Keratinocyte (primary cell): ENCODE data around the gene TREH. TPM values are rescaled to one million over a fixed set of nuclear protein-coding genes. Genes with fewer than 3 reads are reported as not detected.

Source experiments
- DNase-seq: peaks from one replicate; pipeline ENCODE4 v3.0.0-alpha.2; 2011; ENCODE audit warnings: low read depth, missing footprints, low spot score
- FAIRE-seq: peaks from 2 replicates; lab custom pipeline; 2011; peaks lifted over from hg19 to GRCh38; lab: Jason Lieb, UNC
- H2AFZ ChIP-seq: 2 replicates; pipeline ENCODE4 v1.6.0; 2012; ENCODE audit warnings: low read length, control low read depth, inconsistent platforms; ENCODE audit not compliant: control insufficient read depth
- H3K27ac ChIP-seq: 2 replicates; pipeline ENCODE4 v1.5.1; 2011; ENCODE audit warnings: low read length; ENCODE audit not compliant: control insufficient read depth, insufficient read depth
- H3K27me3 ChIP-seq: 3 replicates; pipeline ENCODE4 v1.6.0; 2011; ENCODE audit warnings: low read length; ENCODE audit not compliant: control insufficient read depth, insufficient read depth; ENCODE audit errors: extremely low read depth
- H3K36me3 ChIP-seq, 2 experiments: 2 replicates in 1 of 2; 3 replicates in 1 of 2; pipeline ENCODE4 v1.5.1; 2011; ENCODE audit warnings: low read length in 2 of 2, mild to moderate bottlenecking in 1 of 2; ENCODE audit not compliant: control insufficient read depth in 2 of 2, insufficient read depth in 2 of 2; ENCODE audit errors: extremely low read depth in 1 of 2
- H3K4me1 ChIP-seq: 3 replicates; pipeline ENCODE4 v1.5.1; 2011; ENCODE audit warnings: low read length; ENCODE audit not compliant: control insufficient read depth, insufficient read depth; ENCODE audit errors: extremely low read depth
- H3K4me2 ChIP-seq: 3 replicates; pipeline ENCODE4 v1.6.0; 2011; ENCODE audit warnings: low read depth, low read length; ENCODE audit not compliant: control insufficient read depth, insufficient read depth; ENCODE audit errors: extremely low read depth
- H3K4me3 ChIP-seq, 3 experiments: fragments of 200-600 bp in 1 of 3; sonication (generic) in 1 of 3; 2 replicates in 2 of 3; 3 replicates in 1 of 3; pipeline ENCODE4 v1.5.1; 2011 to 2016; ENCODE audit warnings: low read length in 3 of 3, mild to moderate bottlenecking in 3 of 3, control low read depth in 2 of 3, inconsistent platforms in 1 of 3, low read depth in 1 of 3, mixed read lengths in 1 of 3, mixed run types in 1 of 3, moderate library complexity in 1 of 3; ENCODE audit not compliant: control insufficient read depth in 2 of 3, insufficient read depth in 2 of 3; ENCODE audit errors: extremely low read depth in 1 of 3
- H3K79me2 ChIP-seq: 2 replicates; pipeline ENCODE4 v1.6.0; 2012; ENCODE audit warnings: low read length; ENCODE audit not compliant: control insufficient read depth, insufficient read depth
- H3K9ac ChIP-seq: 3 replicates; pipeline ENCODE4 v1.6.0; 2011; ENCODE audit warnings: low read length; ENCODE audit not compliant: control insufficient read depth, insufficient read depth; ENCODE audit errors: extremely low read depth
- H3K9me1 ChIP-seq: 3 replicates; pipeline ENCODE4 v1.6.0; 2011; ENCODE audit warnings: low read length; ENCODE audit not compliant: control insufficient read depth, insufficient read depth; ENCODE audit errors: extremely low read depth
- H3K9me3 ChIP-seq: 2 replicates; pipeline ENCODE4 v1.5.1; 2012; ENCODE audit warnings: low read depth, low read length; ENCODE audit not compliant: control insufficient read depth
- H4K20me1 ChIP-seq: 3 replicates; pipeline ENCODE4 v1.6.0; 2011; ENCODE audit warnings: low read length; ENCODE audit not compliant: control insufficient read depth, insufficient read depth; ENCODE audit errors: extremely low read depth
- EZH2 ChIP-seq: IDR thresholded peaks from one replicate; pipeline ENCODE4 v1.6.1; 2012; ENCODE audit warnings: inconsistent platforms, mild to moderate bottlenecking, low read length, moderate library complexity
- dilution Hi-C: fragments of 300-500 bp; cut with MboI; formaldehyde crosslinking; loops from one replicate; pipeline ENCODE4 v1.7.0; 2020; ENCODE audit warnings: low sequenced_read_pairs; ENCODE audit not compliant: extremely low pct_ligation_motif_present
- polyA plus RNA-seq, 5 experiments: library from polyadenylated mRNA; depleted of rRNA in 3 of 5; stranded (reverse) in 3 of 5; stranded (forward) in 1 of 5; unstranded in 1 of 5; fragments of >200 nt; gene quantifications; 1 replicate in 1 of 5; 2 replicates in 3 of 5; 3 replicates in 1 of 5; pipeline versions ENCODE4 v1.2.1 to v1.2.3, GENCODE V29; 2011 to 2012; ENCODE audit warnings: missing spikeins in 2 of 5, low read depth in 1 of 5, low replicate concordance in 1 of 5
- TF ChIP-seq, protein P1 (sequence below), 3 experiments: IDR thresholded peaks in 1 of 3; conservative IDR thresholded peaks in 1 of 3; optimal IDR thresholded peaks in 1 of 3; 2 replicates in 2 of 3; 3 replicates in 1 of 3; pipeline versions ENCODE3 to v1.5.1; 2011; ENCODE audit warnings: low read length in 3 of 3, mild to moderate bottlenecking in 3 of 3, moderate library complexity in 2 of 3, control low read depth in 1 of 3, inconsistent platforms in 1 of 3; ENCODE audit not compliant: insufficient read depth in 2 of 3; ENCODE audit errors: extremely low read depth in 1 of 3

TREH gene
- polyA plus RNA-seq, 1 donor (not counting 4 experiments of a cell fraction or from before 2014, with no cell fraction given), result not detected

GRCh38 chr11:118673361-118674081, 5.9 kb downstream of the TREH start:
- H2AFZ ChIP-seq, result no peak overlapping the region
- H4K20me1 ChIP-seq, result no peaks in the 10 kb centered on the region
- H3K79me2 ChIP-seq, result no peaks in the 10 kb centered on the region
- no peak for DNase-seq
- no peak overlapping the region for H3K4me3 ChIP-seq
- H3K9ac ChIP-seq, result no peak overlapping the region
- H3K27me3 ChIP-seq, result no peaks in the 10 kb centered on the region
- dilution Hi-C loops, result no loop called here
- H3K4me2 ChIP-seq, result no peak overlapping the region
- TF ChIP-seq, protein P1, sequence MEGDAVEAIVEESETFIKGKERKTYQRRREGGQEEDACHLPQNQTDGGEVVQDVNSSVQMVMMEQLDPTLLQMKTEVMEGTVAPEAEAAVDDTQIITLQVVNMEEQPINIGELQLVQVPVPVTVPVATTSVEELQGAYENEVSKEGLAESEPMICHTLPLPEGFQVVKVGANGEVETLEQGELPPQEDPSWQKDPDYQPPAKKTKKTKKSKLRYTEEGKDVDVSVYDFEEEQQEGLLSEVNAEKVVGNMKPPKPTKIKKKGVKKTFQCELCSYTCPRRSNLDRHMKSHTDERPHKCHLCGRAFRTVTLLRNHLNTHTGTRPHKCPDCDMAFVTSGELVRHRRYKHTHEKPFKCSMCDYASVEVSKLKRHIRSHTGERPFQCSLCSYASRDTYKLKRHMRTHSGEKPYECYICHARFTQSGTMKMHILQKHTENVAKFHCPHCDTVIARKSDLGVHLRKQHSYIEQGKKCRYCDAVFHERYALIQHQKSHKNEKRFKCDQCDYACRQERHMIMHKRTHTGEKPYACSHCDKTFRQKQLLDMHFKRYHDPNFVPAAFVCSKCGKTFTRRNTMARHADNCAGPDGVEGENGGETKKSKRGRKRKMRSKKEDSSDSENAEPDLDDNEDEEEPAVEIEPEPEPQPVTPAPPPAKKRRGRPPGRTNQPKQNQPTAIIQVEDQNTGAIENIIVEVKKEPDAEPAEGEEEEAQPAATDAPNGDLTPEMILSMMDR (optimal IDR thresholded peaks at IDR 0.05 in 1 of 3, IDR thresholded peaks at IDR 0.05 in 1 of 3, conservative IDR thresholded peaks at IDR 0.05 in 1 of 3; ENCODE audit: extremely low read depth in 1 of 3, insufficient read depth in 2 of 3, low read length in 3 of 3), result no peak
- no peak for TF ChIP-seq EZH2
- no peaks in the 10 kb centered on the region for H3K9me1 ChIP-seq
- no peak for FAIRE-seq
- H3K27ac ChIP-seq, result no peak overlapping the region
- no peaks in the 10 kb centered on the region for H3K36me3 ChIP-seq
- H3K9me3 ChIP-seq, result peaks cover 2% of the 10 kb centered on the region
- no peaks in the 10 kb centered on the region for H3K4me1 ChIP-seq

- dilution Hi-C loops, result no loop called here
- TF ChIP-seq, protein P1 (optimal IDR thresholded peaks at IDR 0.05 in 1 of 3, IDR thresholded peaks at IDR 0.05 in 1 of 3, conservative IDR thresholded peaks at IDR 0.05 in 1 of 3; ENCODE audit: extremely low read depth in 1 of 3, insufficient read depth in 2 of 3, low read length in 3 of 3), result no peak
- H2AFZ ChIP-seq, result no peak overlapping the region
- no peak overlapping the region for H3K4me3 ChIP-seq
- DNase-seq, result no peak
- no peaks in the 10 kb centered on the region for H3K79me2 ChIP-seq
- no peaks in the 10 kb centered on the region for H3K27me3 ChIP-seq
- H3K9me1 ChIP-seq, result no peaks in the 10 kb centered on the region
- H3K36me3 ChIP-seq, result no peaks in the 10 kb centered on the region
- H3K9me3 ChIP-seq, result peaks cover 2% of the 10 kb centered on the region
- no peaks in the 10 kb centered on the region for H3K4me1 ChIP-seq
- no peak for FAIRE-seq
- H3K27ac ChIP-seq, result no peak overlapping the region
- H3K4me2 ChIP-seq, result no peak overlapping the region
- H3K9ac ChIP-seq, result no peak overlapping the region
- H4K20me1 ChIP-seq, result no peaks in the 10 kb centered on the region
Observed at GRCh38 chr11:118672846-118673245, 6.6 kb downstream of the TREH start.
